Hepatocyte (in vitro differentiated cells): ENCODE results near the gene SAMD11. TPM values are rescaled to one million over a fixed set of nuclear protein-coding genes. Genes with fewer than 3 reads are reported as not detected.

Experiments used
- DNase-seq: peaks from one replicate; pipeline ENCODE4 v3.0.0-alpha.2; 2016; ENCODE audit warnings: low spot score
- H2AFZ ChIP-seq: fragments of 200-600 bp; sonication (generic); 2 replicates; pipeline ENCODE4 v1.6.0; 2016; ENCODE audit warnings: antibody characterized with exemption, mild to moderate bottlenecking
- H3K27ac ChIP-seq: fragments of 200-600 bp; sonication (generic); 2 replicates; pipeline ENCODE4 v1.5.1; 2016; ENCODE audit warnings: mild to moderate bottlenecking
- H3K27me3 ChIP-seq: fragments of 200-600 bp; sonication (generic); 2 replicates; pipeline ENCODE4 v1.6.1; 2016
- H3K36me3 ChIP-seq: fragments of 200-600 bp; sonication (generic); replicated peaks from 2 replicates; pipeline ENCODE4 v1.5.1; 2016; ENCODE audit warnings: low read depth; ENCODE audit not compliant: insufficient read depth
- H3K4me1 ChIP-seq: fragments of 200-600 bp; sonication (generic); 2 replicates; pipeline ENCODE4 v1.5.1; 2016; ENCODE audit warnings: mild to moderate bottlenecking, moderate library complexity; ENCODE audit not compliant: insufficient read depth
- H3K4me2 ChIP-seq: fragments of 200-600 bp; sonication (generic); 2 replicates; pipeline ENCODE4 v1.6.0; 2016
- H3K4me3 ChIP-seq: fragments of 200-600 bp; sonication (generic); 2 replicates; pipeline ENCODE4 v1.5.1; 2016; ENCODE audit warnings: mild to moderate bottlenecking
- H3K79me2 ChIP-seq: fragments of 200-600 bp; sonication (generic); 2 replicates; pipeline ENCODE4 v1.6.0; 2017; ENCODE audit warnings: mild to moderate bottlenecking
- H3K9me2 ChIP-seq: fragments of 200-600 bp; sonication (generic); replicated peaks from 2 replicates; pipeline ENCODE4 v1.6.0; 2017; ENCODE audit warnings: mild to moderate bottlenecking; ENCODE audit not compliant: insufficient read depth
- H3K9me3 ChIP-seq: fragments of 200-600 bp; sonication (generic); 2 replicates; pipeline ENCODE4 v1.5.1; 2016; ENCODE audit warnings: low read depth, mild to moderate bottlenecking
- H4K20me1 ChIP-seq: fragments of 200-600 bp; sonication (generic); 2 replicates; pipeline ENCODE4 v1.6.0; 2016; ENCODE audit warnings: mild to moderate bottlenecking; ENCODE audit not compliant: insufficient read depth, poor library complexity, severe bottlenecking
- EZH2 ChIP-seq: fragments of 200-600 bp; sonication (generic); IDR thresholded peaks from 2 replicates; pipeline ENCODE4 v1.6.1; 2016; ENCODE audit warnings: antibody characterized with exemption, mild to moderate bottlenecking, borderline replicate concordance
- EZH2phosphoT487 ChIP-seq: fragments of 200-600 bp; sonication (generic); IDR thresholded peaks from one replicate; pipeline ENCODE4 v1.6.1; 2018; ENCODE audit warnings: antibody characterized with exemption, mild to moderate bottlenecking, low read depth, moderate library complexity; ENCODE audit not compliant: unreplicated experiment, severe bottlenecking
- WGBS: methylation state at CpG from one replicate; pipeline ENCODE4 v1.1.6; 2016; ENCODE audit warnings: low lambda C conversion rate; ENCODE audit errors: missing lambda C conversion rate; 5-methylcytosine and 5-hydroxymethylcytosine counted together
- polyA plus RNA-seq: library from polyadenylated mRNA; unstranded; fragments of >200 nt; fragmentation: Nextera tagmentation; extraction: Ambion mirVana; gene quantifications from 2 replicates; pipeline ENCODE4 v1.2.1, GENCODE V29; 2016
- total RNA-seq: library from RNA; depleted of rRNA; stranded (reverse); fragments of >200 nt; gene quantifications from 2 replicates; pipeline ENCODE4 v1.2.3, GENCODE V29; 2014
- TF ChIP-seq, protein P1 (sequence below): fragments of 200-600 bp; sonication (generic); IDR thresholded peaks from 2 replicates; pipeline ENCODE4 v1.5.1; 2016; ENCODE audit warnings: antibody characterized with exemption, mild to moderate bottlenecking; ENCODE audit not compliant: poor library complexity

The SAMD11 gene
- total and polyA plus RNA-seq, 2 experiments from 2014 or later: 9.5 to 17.1 TPM

- Histone ChIP-seq H3K79me2 (no peaks in the 10 kb centered on the region), H3K36me3 (no peaks in the 10 kb centered on the region), H4K20me1 (peaks cover 6% of the 10 kb centered on the region), H3K4me3 (peak overlapping the region; percentile 36), H3K4me1 (peaks cover 30% of the 10 kb centered on the region), H3K27ac (no peak overlapping the region), H3K9me3 (no peaks in the 10 kb centered on the region), H2AFZ (peak overlapping the region; percentile 52), H3K9me2 (no peaks in the 10 kb centered on the region), H3K27me3 (peaks cover 47% of the 10 kb centered on the region), H3K4me2 (peak overlapping the region; percentile 96)
- WGBS: 0% methylated on average over 38 of the region's 120 CpGs
- peak; percentile 69 for DNase-seq
- TF ChIP-seq EZH2phosphoT487 (no peak), EZH2 (peak; percentile 78)
- TF ChIP-seq, protein P1, sequence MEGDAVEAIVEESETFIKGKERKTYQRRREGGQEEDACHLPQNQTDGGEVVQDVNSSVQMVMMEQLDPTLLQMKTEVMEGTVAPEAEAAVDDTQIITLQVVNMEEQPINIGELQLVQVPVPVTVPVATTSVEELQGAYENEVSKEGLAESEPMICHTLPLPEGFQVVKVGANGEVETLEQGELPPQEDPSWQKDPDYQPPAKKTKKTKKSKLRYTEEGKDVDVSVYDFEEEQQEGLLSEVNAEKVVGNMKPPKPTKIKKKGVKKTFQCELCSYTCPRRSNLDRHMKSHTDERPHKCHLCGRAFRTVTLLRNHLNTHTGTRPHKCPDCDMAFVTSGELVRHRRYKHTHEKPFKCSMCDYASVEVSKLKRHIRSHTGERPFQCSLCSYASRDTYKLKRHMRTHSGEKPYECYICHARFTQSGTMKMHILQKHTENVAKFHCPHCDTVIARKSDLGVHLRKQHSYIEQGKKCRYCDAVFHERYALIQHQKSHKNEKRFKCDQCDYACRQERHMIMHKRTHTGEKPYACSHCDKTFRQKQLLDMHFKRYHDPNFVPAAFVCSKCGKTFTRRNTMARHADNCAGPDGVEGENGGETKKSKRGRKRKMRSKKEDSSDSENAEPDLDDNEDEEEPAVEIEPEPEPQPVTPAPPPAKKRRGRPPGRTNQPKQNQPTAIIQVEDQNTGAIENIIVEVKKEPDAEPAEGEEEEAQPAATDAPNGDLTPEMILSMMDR: peak; percentile 25
Measured at GRCh38 chr1:924656-925560, 1.2 kb downstream of the SAMD11 start.

DNA sequence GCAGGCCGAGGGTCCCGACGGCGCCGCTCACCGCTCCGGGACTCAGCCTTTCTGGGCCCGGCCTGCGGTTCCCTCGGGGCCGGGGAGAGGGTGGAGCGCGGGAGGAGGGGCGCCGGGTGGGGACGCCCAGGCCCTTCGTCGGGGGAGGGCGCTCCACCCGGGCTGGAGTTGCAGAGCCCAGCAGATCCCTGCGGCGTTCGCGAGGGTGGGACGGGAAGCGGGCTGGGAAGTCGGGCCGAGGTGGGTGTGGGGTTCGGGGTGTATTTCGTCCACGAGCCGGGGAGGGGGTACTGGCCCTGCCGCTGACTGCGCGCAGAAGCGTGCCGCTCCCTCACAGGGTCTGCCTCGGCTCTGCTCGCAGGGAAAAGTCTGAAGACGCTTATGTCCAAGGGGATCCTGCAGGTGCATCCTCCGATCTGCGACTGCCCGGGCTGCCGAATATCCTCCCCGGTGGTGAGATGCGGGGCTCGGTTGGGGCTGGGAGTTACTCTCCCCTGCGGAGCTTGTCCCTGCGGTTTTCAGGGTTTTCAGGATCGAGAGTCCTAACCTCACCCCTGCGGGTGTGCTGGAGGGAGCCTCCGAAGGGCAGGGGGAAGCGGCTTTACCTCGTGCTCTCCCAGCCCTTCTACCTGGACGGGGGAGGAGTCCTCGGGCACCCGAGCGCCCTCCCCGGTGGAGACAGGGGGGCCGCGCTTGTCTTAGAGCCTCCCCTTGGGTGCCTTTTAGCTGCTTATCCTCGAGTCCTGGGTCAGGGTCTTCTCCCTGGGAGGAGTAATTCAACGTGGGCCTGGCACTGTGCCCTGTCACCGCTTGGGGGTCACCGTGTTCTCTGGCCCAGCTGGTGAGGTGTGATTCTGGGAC, 2.1 kb downstream of the SAMD11 start:
- peaks cover 6% of the 10 kb centered on the region for H4K20me1 ChIP-seq

DNA sequence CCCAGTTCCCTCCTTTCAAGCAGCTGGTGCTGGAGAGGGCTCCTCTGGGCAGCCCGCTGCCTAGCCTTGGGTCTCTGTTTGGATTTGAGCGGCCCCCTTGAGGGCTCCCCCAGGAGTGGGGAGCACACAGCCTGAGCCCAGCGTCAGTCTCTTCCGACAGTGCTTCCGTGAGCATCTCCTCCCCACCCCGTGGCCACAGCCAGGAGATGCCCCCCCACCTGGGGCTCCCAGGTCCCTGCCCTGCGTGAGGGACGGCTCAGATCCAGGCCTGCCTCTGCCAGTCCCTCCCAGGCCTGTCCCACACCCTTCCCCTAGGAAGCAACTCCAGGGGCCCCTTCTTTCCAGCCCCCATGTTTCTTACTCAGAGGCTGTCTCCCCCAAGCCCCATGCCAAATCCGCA, 3.5 kb downstream of the SAMD11 start:
- 84% methylated on average over 8 of the region's 9 CpGs for WGBS
- Histone ChIP-seq H4K20me1 (peaks cover 6% of the 10 kb centered on the region), H3K79me2 (no peaks in the 10 kb centered on the region), H3K9me3 (no peaks in the 10 kb centered on the region), H3K4me3 (no peak overlapping the region), H3K36me3 (no peaks in the 10 kb centered on the region), H3K27ac (no peak overlapping the region), H3K27me3 (peaks cover 42% of the 10 kb centered on the region), H3K4me2 (no peak overlapping the region), H3K9me2 (no peaks in the 10 kb centered on the region), H3K4me1 (peaks cover 22% of the 10 kb centered on the region), H2AFZ (no peak overlapping the region)
- DNase-seq: no peak
- TF ChIP-seq EZH2phosphoT487 (no peak), EZH2 (no peak)
- TF ChIP-seq, protein P1: no peak

More for the DNA sequence above, 2.1 kb downstream of the SAMD11 start:
- no peak overlapping the region for H3K27ac ChIP-seq
- H3K4me3 ChIP-seq: peak overlapping the region; percentile 3
- peak overlapping the region; percentile 96 for H3K4me2 ChIP-seq
- H3K4me1 ChIP-seq: peaks cover 24% of the 10 kb centered on the region
- peak; percentile 44 for TF ChIP-seq EZH2
- peak; percentile 52 for TF ChIP-seq EZH2phosphoT487
- TF ChIP-seq, protein P1: no peak
- H3K27me3 ChIP-seq: peaks cover 47% of the 10 kb centered on the region
- H3K36me3 ChIP-seq: no peaks in the 10 kb centered on the region
- no peak overlapping the region for H2AFZ ChIP-seq
- no peaks in the 10 kb centered on the region for H3K9me3 ChIP-seq
- whole genome bisulfite sequencing: 13% methylated on average over 42 of the region's 65 CpGs
- H3K79me2 ChIP-seq: no peaks in the 10 kb centered on the region
- DNase-seq: peak; percentile 73
- no peaks in the 10 kb centered on the region for H3K9me2 ChIP-seq
